Neural cell (in vitro differentiated cells): ENCODE measurements around the gene UBAP2. TPM values are rescaled to one million over a fixed set of nuclear protein-coding genes. Genes with fewer than 3 reads are reported as not detected.

Experiments used
- H2AFZ ChIP-seq: fragments of 200-600, 300-800 bp; sonication (generic), shearing (Covaris generic); 2 replicates; pipeline ENCODE4 v1.6.0; 2014; ENCODE audit warnings: low read depth, mild to moderate bottlenecking, antibody characterized with exemption, low read length, moderate library complexity
- H3F3A ChIP-seq: fragments of 200-600 bp; shearing (Covaris generic); 2 replicates; pipeline ENCODE4 v1.6.1; 2016; ENCODE audit warnings: mild to moderate bottlenecking, moderate library complexity, mixed read lengths, antibody characterized with exemption, low read length; ENCODE audit not compliant: insufficient read depth, poor library complexity, severe bottlenecking
- H3K27ac ChIP-seq: fragments of 200-600, 300-800 bp; sonication (generic), shearing (Covaris generic); 2 replicates; pipeline ENCODE4 v1.5.1; 2014; ENCODE audit warnings: mild to moderate bottlenecking, low read length, moderate library complexity
- H3K27me3 ChIP-seq: fragments of 300-800, 200-600 bp; sonication (generic), shearing (Covaris generic); 2 replicates; pipeline ENCODE4 v1.6.0; 2014; ENCODE audit warnings: mild to moderate bottlenecking, low read depth, low read length, moderate library complexity; ENCODE audit not compliant: insufficient read depth
- H3K36me3 ChIP-seq: fragments of 300-800, 200-600 bp; sonication (generic), shearing (Covaris generic); 2 replicates; pipeline ENCODE4 v1.5.1; 2014; ENCODE audit warnings: mild to moderate bottlenecking, antibody characterized with exemption, low read length, moderate library complexity; ENCODE audit not compliant: insufficient read depth
- H3K4me2 ChIP-seq: fragments of 300-800, 200-600 bp; sonication (generic), shearing (Covaris generic); 2 replicates; pipeline ENCODE4 v1.6.0; 2014; ENCODE audit warnings: mild to moderate bottlenecking, low read length
- H3K4me3 ChIP-seq: fragments of 300-800, 200-600 bp; sonication (generic), shearing (Covaris generic); 2 replicates; pipeline ENCODE4 v1.5.1; 2014; ENCODE audit warnings: mild to moderate bottlenecking, low read length, moderate library complexity
- H3K79me2 ChIP-seq: fragments of 200-600 bp; shearing (Covaris generic); replicated peaks from 2 replicates; pipeline ENCODE4 v1.6.0; 2014; ENCODE audit warnings: mild to moderate bottlenecking, low read length, moderate library complexity; ENCODE audit not compliant: insufficient read depth
- H3K9ac ChIP-seq: fragments of 300-800, 200-600 bp; sonication (generic), shearing (Covaris generic); 2 replicates; pipeline ENCODE4 v1.6.1; 2016; ENCODE audit warnings: mild to moderate bottlenecking, low read length, mixed read lengths
- H3K9me2 ChIP-seq: fragments of 200-600 bp; shearing (Covaris generic); 2 replicates; pipeline ENCODE4 v1.6.1; 2016; ENCODE audit warnings: mild to moderate bottlenecking, low read length, mixed read lengths; ENCODE audit not compliant: insufficient read depth
- H3K9me3 ChIP-seq: fragments of 200-600, 300-800 bp; sonication (generic), shearing (Covaris generic); 2 replicates; pipeline ENCODE4 v1.6.1; 2016; ENCODE audit warnings: mild to moderate bottlenecking, mixed run types, low read length, moderate library complexity, mixed read lengths
- H4K20me1 ChIP-seq: fragments of 200-600 bp; shearing (Covaris generic); 2 replicates; pipeline ENCODE4 v1.6.1; 2016; ENCODE audit warnings: mild to moderate bottlenecking, mixed run types; ENCODE audit not compliant: insufficient read depth
- CTCF ChIP-seq: fragments of 450-650 bp; IDR thresholded peaks from 2 replicates; pipeline ENCODE4 v1.5.1; 2014; ENCODE audit warnings: antibody characterized with exemption, mild to moderate bottlenecking, moderate library complexity; ENCODE audit not compliant: poor library complexity, severe bottlenecking
- EP300 ChIP-seq: fragments of 450-650 bp; conservative IDR thresholded peaks from 2 replicates; pipeline ENCODE4 v1.6.1; 2014; ENCODE audit warnings: antibody characterized with exemption, mild to moderate bottlenecking, moderate library complexity; ENCODE audit not compliant: poor library complexity, severe bottlenecking
- EZH2 ChIP-seq: fragments of 200-600, 300-800 bp; shearing (Covaris generic), sonication (generic); IDR thresholded peaks from 2 replicates; pipeline ENCODE4 v1.6.1; 2014; ENCODE audit warnings: antibody characterized with exemption, low read length, borderline replicate concordance, mild to moderate bottlenecking; ENCODE audit not compliant: insufficient read depth, poor library complexity, severe bottlenecking
- MXI1 ChIP-seq: fragments of 450-650 bp; conservative IDR thresholded peaks from 2 replicates; pipeline ENCODE4 v1.6.1; 2014; ENCODE audit warnings: antibody characterized with exemption, mild to moderate bottlenecking; ENCODE audit not compliant: poor library complexity, severe bottlenecking
- POLR2AphosphoS5 ChIP-seq: IDR thresholded peaks from 2 replicates; pipeline ENCODE4 v1.6.1; 2012
- RAD21 ChIP-seq: fragments of 450-650 bp; conservative IDR thresholded peaks from 2 replicates; pipeline ENCODE4 v1.6.1; 2014; ENCODE audit warnings: antibody characterized with exemption, mild to moderate bottlenecking, moderate library complexity
- REST ChIP-seq: IDR thresholded peaks from 2 replicates; pipeline ENCODE4 v1.6.1; 2012; ENCODE audit warnings: borderline replicate concordance
- SMC3 ChIP-seq: fragments of 450-650 bp; conservative IDR thresholded peaks from 2 replicates; pipeline ENCODE4 v1.6.1; 2014; ENCODE audit warnings: antibody characterized with exemption, mild to moderate bottlenecking, moderate library complexity; ENCODE audit not compliant: poor library complexity
- TAF1 ChIP-seq: IDR thresholded peaks from 2 replicates; pipeline ENCODE4 v1.6.1; 2012; ENCODE audit warnings: low read depth
- polyA plus RNA-seq: library from polyadenylated mRNA; depleted of rRNA; stranded (reverse); fragments of >200 nt; gene quantifications from 2 replicates; pipeline ENCODE4 v1.2.3, GENCODE V29; 2014

The UBAP2 gene
- polyA plus RNA-seq, 1 donor from 2014 or later, result 9.2 TPM

GRCh38 chr9:33913541-33913940, 135.1 kb downstream of the UBAP2 start:
- no peak overlapping the region for H3K4me2 ChIP-seq
- H3K9ac ChIP-seq, result no peak overlapping the region
- no peaks in the 10 kb centered on the region for H3K9me2 ChIP-seq
- no peaks in the 10 kb centered on the region for H3F3A ChIP-seq
- no peak overlapping the region for H3K4me3 ChIP-seq
- H3K27ac ChIP-seq, result no peak overlapping the region
- TF ChIP-seq TAF1, result no peak
- TF ChIP-seq POLR2AphosphoS5, result no peak
- TF ChIP-seq EZH2, result no peak
- TF ChIP-seq EP300, result no peak
- no peak for TF ChIP-seq CTCF
- peaks cover 11% of the 10 kb centered on the region for H3K36me3 ChIP-seq
- no peak overlapping the region for H2AFZ ChIP-seq
- H3K27me3 ChIP-seq, result no peaks in the 10 kb centered on the region
- no peaks in the 10 kb centered on the region for H3K9me3 ChIP-seq
- H4K20me1 ChIP-seq, result no peaks in the 10 kb centered on the region
- peaks cover 15% of the 10 kb centered on the region for H3K79me2 ChIP-seq

- no peak overlapping the region for H3K27ac ChIP-seq
- no peaks in the 10 kb centered on the region for H3F3A ChIP-seq
- H3K9me3 ChIP-seq, result no peaks in the 10 kb centered on the region
- no peak overlapping the region for H3K9ac ChIP-seq
- peaks cover 21% of the 10 kb centered on the region for H3K79me2 ChIP-seq
- H3K4me2 ChIP-seq, result no peak overlapping the region
- H2AFZ ChIP-seq, result no peak overlapping the region
- H3K36me3 ChIP-seq, result no peaks in the 10 kb centered on the region
- no peaks in the 10 kb centered on the region for H3K9me2 ChIP-seq
- no peak overlapping the region for H3K4me3 ChIP-seq
- peaks cover 5% of the 10 kb centered on the region for H4K20me1 ChIP-seq
- TF ChIP-seq SMC3 (no peak), TAF1 (no peak), POLR2AphosphoS5 (no peak), EZH2 (no peak), RAD21 (no peak), CTCF (no peak), REST (no peak), MXI1 (no peak), EP300 (no peak)
- no peaks in the 10 kb centered on the region for H3K27me3 ChIP-seq
These were observed 139.9 kb downstream of the UBAP2 start for GRCh38 chr9:33908749-33909148.
